ENCODE measurements around the gene OSBPL6.

Gene OSBPL6

GRCh38 chr2:178271629-178272333 is 77.5 kb downstream of the OSBPL6 start:
- DNase-seq (ENCODE audit: low read depth in 2 of 2), result no peak

GRCh38 chr2:178273787-178274360 is 79.6 kb downstream of the OSBPL6 start:
- no peak for DNase-seq (ENCODE audit: low read depth in 2 of 2)

GRCh38 chr2:178275600-178275999 is 81.3 kb downstream of the OSBPL6 start:
- no peak for DNase-seq (ENCODE audit: low read depth in 2 of 2)

GRCh38 chr2:178277741-178278197 is 83.5 kb downstream of the OSBPL6 start:
- DNase-seq (ENCODE audit: low read depth in 2 of 2), result no peak

- DNase-seq (ENCODE audit: low read depth in 2 of 2), result no peak
These were observed 84.8 kb downstream of the OSBPL6 start for GRCh38 chr2:178279142-178279541.

- no peak for DNase-seq (ENCODE audit: low read depth in 2 of 2)
These were observed 85.3 kb downstream of the OSBPL6 start for GRCh38 chr2:178279636-178280035.

GRCh38 chr2:178280244-178280852 is 86.0 kb downstream of the OSBPL6 start:
- DNase-seq (ENCODE audit: low read depth in 2 of 2), result no peak

GRCh38 chr2:178282075-178282815 is 87.9 kb downstream of the OSBPL6 start:
- DNase-seq (ENCODE audit: low read depth in 2 of 2), result no peak

GRCh38 chr2:178283341-178283918 is 89.1 kb downstream of the OSBPL6 start:
- DNase-seq (ENCODE audit: low read depth in 2 of 2), result no peak

- no peak for DNase-seq (ENCODE audit: low read depth in 2 of 2)
These were observed 90.4 kb downstream of the OSBPL6 start for GRCh38 chr2:178284613-178285286.

GRCh38 chr2:178285287-178285615 is 90.9 kb downstream of the OSBPL6 start:
- no peak for DNase-seq (ENCODE audit: low read depth in 2 of 2)

- no peak for DNase-seq (ENCODE audit: low read depth in 2 of 2)
These were observed 92.3 kb downstream of the OSBPL6 start for GRCh38 chr2:178286636-178287035.

- no peak for DNase-seq (ENCODE audit: low read depth in 2 of 2)
These were observed 93.5 kb downstream of the OSBPL6 start for GRCh38 chr2:178287652-178288344.

GRCh38 chr2:178291703-178292102 is 97.4 kb downstream of the OSBPL6 start:
- no peak for DNase-seq (ENCODE audit: low read depth in 2 of 2)

- DNase-seq (ENCODE audit: low read depth in 2 of 2), result no peak
These were observed 98.3 kb downstream of the OSBPL6 start for GRCh38 chr2:178292586-178292985.

- DNase-seq (ENCODE audit: low read depth in 2 of 2), result no peak
These were observed 100.8 kb downstream of the OSBPL6 start for GRCh38 chr2:178295115-178295514.

- no peak for DNase-seq (ENCODE audit: low read depth in 2 of 2)
These were observed 101.6 kb downstream of the OSBPL6 start for GRCh38 chr2:178295906-178296305.

GRCh38 chr2:178296394-178297090 is 102.2 kb downstream of the OSBPL6 start:
- DNase-seq (ENCODE audit: low read depth in 2 of 2), result no peak

- no peak for DNase-seq (ENCODE audit: low read depth in 2 of 2)
These were observed 102.7 kb downstream of the OSBPL6 start for GRCh38 chr2:178297091-178297411.

- DNase-seq (ENCODE audit: low read depth in 2 of 2), result no peak
These were observed 104.5 kb downstream of the OSBPL6 start for GRCh38 chr2:178298785-178299212.

Measured in stimulated activated CD4-positive, alpha-beta T cell treated with anti-CD3 and anti-CD28 coated beads, Interleukin-1b, Interleukin-23, amount 100 ng/mL, for 1 hour (primary cell).